Measurements from ENCODE around the gene SLC35F5.
"Not testable (repeated sequence)": the region's sequence is repeated elsewhere in the genome, so short reads cannot be mapped to it uniquely, and the experiment has no call there.

SLC35F5 gene, protein sequence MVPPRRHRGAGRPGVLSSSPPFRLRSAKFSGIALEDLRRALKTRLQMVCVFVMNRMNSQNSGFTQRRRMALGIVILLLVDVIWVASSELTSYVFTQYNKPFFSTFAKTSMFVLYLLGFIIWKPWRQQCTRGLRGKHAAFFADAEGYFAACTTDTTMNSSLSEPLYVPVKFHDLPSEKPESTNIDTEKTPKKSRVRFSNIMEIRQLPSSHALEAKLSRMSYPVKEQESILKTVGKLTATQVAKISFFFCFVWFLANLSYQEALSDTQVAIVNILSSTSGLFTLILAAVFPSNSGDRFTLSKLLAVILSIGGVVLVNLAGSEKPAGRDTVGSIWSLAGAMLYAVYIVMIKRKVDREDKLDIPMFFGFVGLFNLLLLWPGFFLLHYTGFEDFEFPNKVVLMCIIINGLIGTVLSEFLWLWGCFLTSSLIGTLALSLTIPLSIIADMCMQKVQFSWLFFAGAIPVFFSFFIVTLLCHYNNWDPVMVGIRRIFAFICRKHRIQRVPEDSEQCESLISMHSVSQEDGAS

GRCh38 chr2:113756355-113757137 is at the start of gene SLC35F5:
TSS of gene SLC35F5 (minus strand) at chr2:113756642. CDS start at chr2:113756409, 233 bp downstream.
- DNase-seq (ENCODE audit: low spot score) = peak; percentile 89

- DNase-seq (ENCODE audit: low spot score) = no peak
Measured at GRCh38 chr2:113799375-113799774, 42.9 kb upstream of the SLC35F5 start.

- no peak for DNase-seq (ENCODE audit: low spot score)
Measured at GRCh38 chr2:113797237-113797636, 40.8 kb upstream of the SLC35F5 start.

GRCh38 chr2:113796592-113797175 is 40.2 kb upstream of the SLC35F5 start:
- DNase-seq (ENCODE audit: low spot score) = no peak

DNA sequence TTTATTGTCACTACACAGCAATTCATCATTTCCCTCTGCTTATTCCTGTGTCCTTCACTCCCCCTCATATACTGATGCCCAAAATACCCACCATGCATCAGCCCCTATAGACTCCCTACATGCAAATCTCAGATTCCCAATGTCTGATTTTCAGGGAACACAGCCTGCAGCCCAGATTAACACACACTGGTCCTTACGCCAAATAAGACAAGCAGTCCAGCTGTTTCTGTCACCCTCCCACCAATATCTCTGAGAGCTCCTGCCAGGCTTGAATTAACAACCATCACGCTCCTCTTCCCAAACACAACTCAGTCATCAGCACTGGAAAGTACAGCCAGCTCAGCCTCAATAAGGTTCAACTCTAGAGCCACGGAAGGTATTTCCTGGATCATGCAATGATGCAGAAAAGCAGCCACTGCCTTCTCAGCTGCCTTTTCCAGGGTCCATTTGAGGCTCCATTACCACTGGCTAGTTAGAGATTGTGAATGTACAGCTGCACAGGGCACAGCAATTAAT is 39.0 kb upstream of the SLC35F5 start:
- DNase-seq (ENCODE audit: low spot score) = no peak

- DNase-seq (ENCODE audit: low spot score) = peak; percentile 50
Measured at GRCh38 chr2:113791697-113792590, 35.5 kb upstream of the SLC35F5 start.

DNA sequence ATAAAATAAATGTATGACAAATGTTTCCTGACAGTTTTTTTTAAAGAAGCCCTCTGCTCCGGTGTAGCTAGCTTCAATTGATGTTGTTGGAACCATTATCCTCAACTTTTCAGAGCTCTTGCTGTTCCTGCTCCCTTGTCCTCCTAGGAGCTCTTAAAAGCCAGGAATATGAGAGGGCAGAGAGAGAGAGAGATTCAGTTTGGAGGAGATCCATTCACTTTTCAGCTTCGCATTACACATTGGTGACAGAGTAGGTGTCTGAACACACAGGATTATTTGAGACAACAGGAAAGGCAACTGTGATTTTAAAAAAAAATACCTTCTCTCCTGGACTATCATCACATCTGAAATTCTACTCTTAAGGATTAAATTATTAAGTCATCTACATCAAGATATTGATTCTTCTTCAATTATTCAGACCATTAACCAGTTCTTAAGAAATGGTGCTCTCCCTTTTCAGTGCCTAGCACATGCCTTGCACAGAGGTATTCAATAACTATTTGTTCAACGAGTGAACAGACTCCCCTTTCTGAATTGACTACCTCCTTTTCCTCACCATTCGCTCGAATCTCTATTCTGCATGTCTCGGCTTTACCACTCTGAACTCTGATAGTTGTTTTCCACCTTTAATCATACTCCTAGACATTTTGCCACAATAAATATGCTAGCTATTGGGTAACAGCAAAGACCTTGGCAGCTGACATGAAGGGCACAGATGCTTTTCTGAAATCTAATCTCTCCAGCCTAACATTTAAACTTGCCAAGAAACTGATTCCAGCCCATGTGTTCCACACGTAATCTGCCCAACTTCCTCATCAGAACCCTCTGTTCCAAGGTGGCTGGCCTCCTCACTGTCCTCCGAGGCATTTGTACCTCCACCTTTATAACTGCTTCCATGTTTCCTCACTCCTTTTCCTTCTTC is 28.6 kb upstream of the SLC35F5 start:
- no peak for DNase-seq (ENCODE audit: low spot score)

DNA sequence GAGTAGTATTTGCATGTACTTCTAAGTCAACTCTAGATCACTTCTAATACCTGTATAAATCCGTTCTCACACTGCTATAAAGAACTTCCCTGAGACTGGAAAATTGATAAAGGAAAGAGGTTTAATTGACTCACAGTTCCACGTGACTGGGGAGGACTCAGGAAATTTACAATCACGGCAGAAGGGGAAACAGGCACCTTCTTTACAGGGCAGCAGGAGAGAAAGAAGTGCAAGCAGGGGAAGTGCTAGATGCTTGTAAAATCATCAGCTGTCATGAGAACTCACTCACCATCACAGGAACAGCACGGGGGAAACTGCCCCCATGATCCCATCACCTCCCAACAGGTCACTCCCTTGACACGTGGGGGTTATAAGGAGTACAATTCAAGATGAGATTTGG is 24.0 kb upstream of the SLC35F5 start:
- DNase-seq (ENCODE audit: low spot score) = no peak

GRCh38 chr2:113777371-113777770 is 20.9 kb upstream of the SLC35F5 start:
- DNase-seq (ENCODE audit: low spot score) = no peak

GRCh38 chr2:113776949-113777348 is 20.5 kb upstream of the SLC35F5 start:
- DNase-seq (ENCODE audit: low spot score) = no peak

DNA sequence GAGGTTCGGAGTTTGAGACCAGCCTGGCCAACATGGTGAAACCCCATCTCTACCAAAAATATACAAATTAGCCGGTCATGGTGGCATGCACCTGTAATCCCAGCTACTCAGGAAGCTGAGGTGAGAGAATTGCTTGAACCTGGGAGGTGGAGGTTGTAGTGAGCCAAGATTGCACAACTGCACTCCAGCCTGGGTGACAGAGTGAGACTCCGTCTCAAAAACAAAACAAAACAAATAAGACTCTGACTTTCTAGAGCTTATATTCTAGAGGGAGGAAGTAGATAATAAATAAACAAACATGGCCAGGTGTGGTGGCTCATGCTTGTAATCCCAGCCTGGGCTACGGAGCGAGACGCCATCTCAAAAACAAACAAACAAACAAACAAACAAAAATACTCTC is 18.2 kb upstream of the SLC35F5 start:
- not testable (repeated sequence) for DNase-seq (ENCODE audit: low spot score)

DNA sequence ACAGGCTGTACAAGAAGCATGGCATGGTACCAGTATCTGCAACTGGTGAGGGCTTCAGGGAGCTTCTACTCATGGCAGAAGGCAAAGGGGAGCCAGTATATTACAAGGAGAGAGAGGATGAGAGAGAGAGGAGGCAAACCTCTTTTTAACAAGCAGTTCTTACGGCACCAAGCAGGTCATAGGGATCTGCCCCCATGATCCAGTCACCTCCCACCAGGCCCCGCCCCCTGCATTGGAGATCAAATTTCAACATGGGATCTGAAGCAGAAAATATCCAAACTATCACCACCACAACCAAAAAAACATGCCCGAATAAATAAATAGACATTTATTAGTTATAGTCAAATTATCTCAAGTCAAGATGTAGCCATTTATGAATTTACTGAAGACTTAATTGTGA is 14.5 kb upstream of the SLC35F5 start:
- DNase-seq (ENCODE audit: low spot score) = no peak

GRCh38 chr2:113769555-113769954 is 13.1 kb upstream of the SLC35F5 start:
- no peak for DNase-seq (ENCODE audit: low spot score)

GRCh38 chr2:113768770-113769169 is 12.3 kb upstream of the SLC35F5 start:
- DNase-seq (ENCODE audit: low spot score) = no peak

DNA sequence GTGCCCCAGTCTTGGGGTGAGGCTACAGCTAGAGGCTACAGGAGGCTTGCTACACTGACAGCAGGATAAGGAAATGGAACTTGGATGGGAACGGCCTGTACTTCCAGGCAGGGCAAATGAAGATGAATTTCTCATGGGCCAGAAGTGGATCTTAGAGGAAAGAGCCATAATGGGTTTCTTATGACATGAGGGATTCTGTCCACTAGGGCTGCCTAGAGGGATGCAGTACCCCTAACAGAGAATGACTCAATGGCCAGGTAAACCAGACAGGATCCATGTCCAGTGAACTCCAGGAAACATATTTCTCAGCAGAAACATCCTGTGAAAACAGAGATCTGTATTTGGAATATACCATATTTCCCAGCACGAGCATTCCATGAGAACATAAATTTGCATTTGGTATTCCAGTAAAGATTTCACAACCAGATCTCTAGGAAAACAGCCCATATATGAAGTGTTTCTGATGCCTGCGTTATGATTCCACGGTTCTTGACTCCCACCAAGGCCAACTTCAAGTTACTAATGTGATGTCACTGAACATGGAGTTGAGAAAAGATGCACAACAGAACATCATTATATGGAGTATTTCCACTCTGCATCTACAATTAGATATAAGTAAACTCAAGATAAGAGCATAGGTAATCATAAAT is 11.5 kb upstream of the SLC35F5 start:
- DNase-seq (ENCODE audit: low spot score) = no peak

DNA sequence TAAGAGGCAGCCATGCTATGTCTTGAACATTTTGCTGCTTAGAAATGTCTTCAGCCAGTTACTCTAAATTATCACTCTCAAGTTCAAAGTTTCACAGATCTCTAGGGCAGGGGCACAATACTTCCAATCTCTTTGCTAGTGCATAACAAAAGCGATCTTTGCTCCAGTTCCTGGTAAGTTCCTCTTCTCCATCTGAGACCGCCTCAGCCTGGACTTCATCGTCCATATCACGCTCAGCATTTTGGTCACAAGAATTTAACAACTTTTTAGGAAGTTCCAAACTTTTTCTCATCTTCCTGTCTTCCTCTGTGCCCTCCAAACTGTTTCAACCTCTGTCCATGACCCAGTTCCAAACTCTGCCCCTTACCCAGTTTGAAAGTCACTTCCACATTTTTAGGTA is 8.8 kb upstream of the SLC35F5 start:
- no peak for DNase-seq (ENCODE audit: low spot score)

DNA sequence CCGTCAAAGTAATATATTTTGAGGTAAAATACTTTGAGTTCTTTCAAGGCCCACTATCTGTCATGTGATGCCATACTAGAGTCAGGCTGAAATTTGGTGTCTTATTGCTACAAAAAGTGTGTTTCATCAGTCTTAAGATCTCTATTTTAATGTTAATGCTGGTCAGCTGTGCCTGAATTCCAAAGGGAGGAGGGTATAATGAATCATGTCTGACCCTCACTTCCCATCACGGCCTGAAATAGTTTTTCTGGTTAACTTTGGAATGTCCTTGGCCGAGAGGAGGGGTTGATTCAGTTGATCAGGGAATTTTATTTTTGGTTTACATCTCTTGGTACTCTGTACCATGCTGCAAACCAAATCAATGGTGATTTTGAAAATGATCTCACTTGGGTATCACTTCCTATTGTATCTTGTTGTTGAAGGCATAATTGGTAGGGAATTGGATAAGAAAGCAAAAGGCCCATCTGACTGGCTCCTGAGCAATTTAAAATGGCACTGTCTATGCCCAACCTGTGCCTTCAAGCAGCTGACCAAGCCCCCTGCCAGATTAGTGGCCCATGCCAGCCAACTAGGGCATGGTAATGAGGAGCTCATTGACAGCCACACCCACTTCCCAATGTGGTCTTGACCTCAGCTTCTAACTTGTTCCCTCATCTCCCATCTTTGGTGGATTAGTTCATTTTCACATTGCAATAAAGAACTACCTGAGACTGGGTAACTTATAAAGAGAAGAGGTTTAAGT is 6.1 kb upstream of the SLC35F5 start:
- peak; percentile 61 for DNase-seq (ENCODE audit: low spot score)

DNA sequence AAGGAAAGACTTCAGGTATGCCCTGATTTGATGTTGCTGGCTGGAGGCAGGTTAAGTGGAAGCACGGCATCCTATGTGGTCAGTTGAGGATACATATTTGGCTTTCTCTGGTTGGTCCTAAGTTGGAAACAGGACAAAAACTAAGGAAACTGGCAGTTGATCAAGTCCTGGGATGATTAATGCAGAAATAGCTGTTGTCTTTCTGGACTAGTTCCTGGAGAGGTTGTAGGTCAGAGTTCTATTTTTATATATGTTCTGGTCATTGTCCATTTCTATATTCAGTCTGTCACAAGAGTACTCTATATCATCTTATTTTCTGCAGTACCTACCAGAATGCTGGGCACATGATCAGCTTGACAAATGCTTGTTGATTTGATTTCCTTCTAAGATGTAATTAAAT is 4.0 kb upstream of the SLC35F5 start:
- peak; percentile 77 for DNase-seq (ENCODE audit: low spot score)

DNA sequence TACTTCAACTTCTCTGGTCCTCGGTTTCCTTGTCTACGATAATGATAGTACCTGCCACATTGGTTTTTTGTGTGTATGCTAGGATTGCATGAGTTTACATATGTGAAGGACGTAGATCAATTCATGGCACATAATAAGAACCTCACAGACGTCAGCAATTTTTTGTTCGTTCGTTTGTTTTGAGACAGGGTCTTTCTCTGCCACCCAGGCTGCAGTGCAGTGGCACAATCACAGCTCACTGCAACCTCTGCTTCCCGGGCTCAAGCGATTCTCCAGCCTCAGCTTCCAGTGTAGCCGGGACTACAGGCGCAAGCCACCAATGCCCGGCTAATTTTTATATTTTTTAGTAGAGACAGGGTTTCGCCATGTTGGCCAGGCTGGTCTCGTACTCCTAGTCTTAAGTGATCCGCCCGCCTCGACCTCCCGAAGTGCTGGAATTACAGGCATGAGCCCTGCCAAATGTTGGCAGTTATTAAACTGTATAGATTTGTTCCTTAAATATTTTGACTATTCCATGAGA is 756 bp upstream of the SLC35F5 start:
- DNase-seq (ENCODE audit: low spot score) = peak; percentile 32

All from kidney capillary endothelial cell (primary cell).